ENCODE measurements around the gene ERN1. TPM values are rescaled to one million over a fixed set of nuclear protein-coding genes. Genes with fewer than 3 reads are reported as not detected.

The ERN1 gene
- total and polyA plus RNA-seq, 2 of the 8 experiments (the other 6 are each of a cell fraction or from before 2014, with no cell fraction given), result 1.8 to 3.9 TPM

DNA sequence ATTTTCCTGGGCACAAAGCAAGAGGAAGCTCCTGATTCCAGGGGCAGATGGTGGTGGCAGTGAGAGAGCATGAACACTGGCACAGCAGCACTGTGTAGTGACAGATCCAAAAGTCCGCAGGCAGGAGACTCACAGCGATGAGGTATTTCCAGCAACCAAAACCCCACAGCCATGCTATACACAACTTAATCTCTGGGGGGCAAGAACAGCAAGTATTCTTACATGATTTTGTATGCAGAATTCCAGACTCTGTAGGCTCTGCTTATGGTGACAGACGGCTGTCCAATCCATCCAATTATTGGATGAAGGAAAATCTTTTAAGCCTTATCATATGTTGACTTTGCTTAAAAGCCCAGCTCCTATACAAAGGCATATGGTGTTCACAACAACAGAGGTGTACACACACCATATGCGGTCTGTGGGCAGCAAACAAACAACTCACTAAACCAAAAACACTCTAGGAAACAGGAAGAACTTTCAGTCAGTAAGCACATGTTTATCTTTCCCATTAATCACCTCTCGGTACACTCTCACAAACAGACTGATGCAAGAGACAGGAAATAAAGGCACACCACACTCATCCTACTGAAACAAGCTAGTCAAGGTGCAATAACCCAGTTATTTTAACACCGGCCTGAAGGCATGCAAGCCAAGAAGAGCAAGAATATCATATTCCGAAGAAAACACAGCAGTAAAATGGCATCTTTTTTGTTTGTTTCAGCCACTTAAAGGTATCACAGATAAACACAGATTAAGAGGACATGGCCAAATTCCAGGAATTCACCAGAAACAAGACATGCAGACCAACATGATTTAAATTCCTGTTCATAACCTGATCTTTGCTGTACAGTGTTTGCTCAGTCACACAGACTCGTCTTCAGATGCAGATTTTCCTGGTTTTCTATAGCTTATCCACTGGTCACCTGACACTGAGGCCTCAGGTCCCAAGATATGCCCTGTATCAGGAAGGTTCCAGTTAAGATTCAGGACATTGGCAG, 47.8 kb downstream of the ERN1 start:
- Histone ChIP-seq H3K9me3 (ENCODE audit: insufficient read depth in 2 of 2, low read depth in 1 of 2, low read length in 1 of 2) (no peaks in the 10 kb centered on the region), H3K4me1 (replicated peaks in 1 of 4; ENCODE audit: control insufficient read depth in 3 of 4, insufficient read depth in 4 of 4, low read length in 3 of 4) (peaks cover 0 to 7% (median 0%) of the 10 kb centered on the region in 4 experiments; a peak in 2 of 7 replicates), H2BK12ac (ENCODE audit: low read depth, low read length) (no peak overlapping the region), H3K23ac (ENCODE audit: insufficient read length) (no peak overlapping the region), H2BK5ac (ENCODE audit: low read depth, low read length) (no peak overlapping the region), H3K14ac (ENCODE audit: insufficient read length) (no peak overlapping the region), H2AK5ac (ENCODE audit: low read depth, low read length) (no peak overlapping the region), H3K4me2 (ENCODE audit: insufficient read depth in 1 of 2, low read depth in 2 of 2, low read length in 2 of 2) (no peak overlapping the region), H2BK120ac (replicated peaks; ENCODE audit: low read depth, low read length) (no peak overlapping the region), H3K79me1 (ENCODE audit: low read depth, low read length) (no peaks in the 10 kb centered on the region), H3K56ac (replicated peaks; ENCODE audit: insufficient read length, low read depth, low read length) (no peak overlapping the region), H3K36me3 (ENCODE audit: control insufficient read depth in 2 of 4, insufficient read depth in 4 of 4, low read length in 3 of 4) (no peaks in the 10 kb centered on the region), H3K23me2 (ENCODE audit: low read depth, low read length) (no peaks in the 10 kb centered on the region), H3K4me3 (ENCODE audit: extremely low read depth in 1 of 4, insufficient read depth in 2 of 4, low read depth in 3 of 4, low read length in 4 of 4) (no peak overlapping the region), H2BK20ac (ENCODE audit: low read length) (no peak overlapping the region), H4K91ac (replicated peaks; ENCODE audit: insufficient read length, low read length) (no peak overlapping the region), H3K79me2 (ENCODE audit: control insufficient read depth in 1 of 2, insufficient read depth in 2 of 2, low read length in 2 of 2) (no peaks in the 10 kb centered on the region), H4K8ac (ENCODE audit: extremely low read depth, insufficient read depth, low read length) (no peak overlapping the region), H3K18ac (ENCODE audit: extremely low read depth, low read length) (no peak overlapping the region), H4K20me1 (replicated peaks in 1 of 2; ENCODE audit: control insufficient read depth in 1 of 2, insufficient read depth in 2 of 2, low read length in 2 of 2) (no peaks in the 10 kb centered on the region), H3K27me3 (replicated peaks in 1 of 4; ENCODE audit: control insufficient read depth in 3 of 4, extremely low read depth in 1 of 4, insufficient read depth in 3 of 4, low read length in 3 of 4) (no peaks in the 10 kb centered on the region), H2AFZ (ENCODE audit: low read length) (no peak overlapping the region), H2BK15ac (ENCODE audit: low read length) (no peak overlapping the region), H3K9ac (replicated peaks in 1 of 4; ENCODE audit: extremely low read depth in 1 of 4, low read depth in 3 of 4, low read length in 3 of 4) (no peak overlapping the region), H3K4ac (replicated peaks; ENCODE audit: insufficient read length, low read depth, low read length) (no peak overlapping the region), H3K27ac (ENCODE audit: low read depth, low read length) (no peak overlapping the region), H4K5ac (ENCODE audit: insufficient read length, low read depth, low read length) (no peak overlapping the region)
- no peak for FAIRE-seq
- CTCF ChIA-PET (ENCODE audit: partially characterized antibody), result interaction anchor here (0.6 to 4.0 kb wide), 5 partner anchors 18 to 335 kb away, joined by 3 to 24 read pairs (median 3); no protein-coding TSS in a partner anchor
- DNase-seq (ENCODE audit: low read depth in 1 of 2, low spot score in 2 of 2), result no peak
- 88% methylated on average over 8 of the region's 8 CpGs; no CpG with 5 or more reads in 1 of the 2 experiments for WGBS, 2 experiments (ENCODE audit: extremely low coverage in 1 of 2, insufficient coverage in 1 of 2, insufficient read length in 1 of 2, insufficient replicate concordance in 2 of 2, low coverage in 1 of 2, low lambda C conversion rate in 2 of 2, missing lambda C conversion rate in 1 of 2)
- no peak for TF ChIP-seq CHD2 (IDR thresholded peaks at IDR 0.05; ENCODE audit: low read length)
- TF ChIP-seq, protein P1, sequence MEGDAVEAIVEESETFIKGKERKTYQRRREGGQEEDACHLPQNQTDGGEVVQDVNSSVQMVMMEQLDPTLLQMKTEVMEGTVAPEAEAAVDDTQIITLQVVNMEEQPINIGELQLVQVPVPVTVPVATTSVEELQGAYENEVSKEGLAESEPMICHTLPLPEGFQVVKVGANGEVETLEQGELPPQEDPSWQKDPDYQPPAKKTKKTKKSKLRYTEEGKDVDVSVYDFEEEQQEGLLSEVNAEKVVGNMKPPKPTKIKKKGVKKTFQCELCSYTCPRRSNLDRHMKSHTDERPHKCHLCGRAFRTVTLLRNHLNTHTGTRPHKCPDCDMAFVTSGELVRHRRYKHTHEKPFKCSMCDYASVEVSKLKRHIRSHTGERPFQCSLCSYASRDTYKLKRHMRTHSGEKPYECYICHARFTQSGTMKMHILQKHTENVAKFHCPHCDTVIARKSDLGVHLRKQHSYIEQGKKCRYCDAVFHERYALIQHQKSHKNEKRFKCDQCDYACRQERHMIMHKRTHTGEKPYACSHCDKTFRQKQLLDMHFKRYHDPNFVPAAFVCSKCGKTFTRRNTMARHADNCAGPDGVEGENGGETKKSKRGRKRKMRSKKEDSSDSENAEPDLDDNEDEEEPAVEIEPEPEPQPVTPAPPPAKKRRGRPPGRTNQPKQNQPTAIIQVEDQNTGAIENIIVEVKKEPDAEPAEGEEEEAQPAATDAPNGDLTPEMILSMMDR (IDR thresholded peaks at IDR 0.05; ENCODE audit: control extremely low read depth in 1 of 3, insufficient read depth in 1 of 3, low read depth in 1 of 3, low read length in 3 of 3), result no peak
- TF ChIP-seq, protein P2, sequence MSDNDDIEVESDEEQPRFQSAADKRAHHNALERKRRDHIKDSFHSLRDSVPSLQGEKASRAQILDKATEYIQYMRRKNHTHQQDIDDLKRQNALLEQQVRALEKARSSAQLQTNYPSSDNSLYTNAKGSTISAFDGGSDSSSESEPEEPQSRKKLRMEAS (IDR thresholded peaks at IDR 0.05), result no peak
- no peak for TF ChIP-seq SP4 (IDR thresholded peaks at IDR 0.05; ENCODE audit: low read length)
- TF ChIP-seq SIX5 (IDR thresholded peaks at IDR 0.05; ENCODE audit: low read depth, low read length), result no peak
- POLR2A ChIA-PET (ENCODE audit: partially characterized antibody), result interaction anchor here (1.0 to 1.3 kb wide), 2 partner anchors 11 to 66 kb away, joined by 3 read pairs; no protein-coding TSS in a partner anchor
